Tibial nerve (tissue), 4 donors: Measurements from ENCODE around the gene DEGS1.

Experiments
- CTCF ChIP-seq, 5 experiments: fragments of 200-600 bp in 3 of 5; fragments of 450-650 bp in 2 of 5; sonication (generic) in 3 of 5; IDR thresholded peaks; one replicate each; pipeline ENCODE4 v1.5.1; 2016 to 2019; ENCODE audit warnings: antibody characterized with exemption in 5 of 5, mild to moderate bottlenecking in 3 of 5, moderate library complexity in 2 of 5
- EP300 ChIP-seq, 2 donors: sonication (generic); formaldehyde crosslinking; IDR thresholded peaks; one replicate each; pipeline ENCODE4 v1.6.1; 2017; ENCODE audit warnings: antibody characterized with exemption in 2 of 2, mild to moderate bottlenecking in 1 of 2
- POLR2A ChIP-seq, 2 donors: fragments of 450-650 bp; IDR thresholded peaks; one replicate each; pipeline ENCODE4 v1.6.1; 2017; ENCODE audit warnings: antibody characterized with exemption in 2 of 2, mild to moderate bottlenecking in 2 of 2, moderate library complexity in 2 of 2

GRCh38 chr1:224223819-224224714 is 41.0 kb downstream of the DEGS1 start:
- TF ChIP-seq CTCF (IDR thresholded peaks at IDR 0.05) (no peak), EP300 (IDR thresholded peaks at IDR 0.05) (no peak), POLR2A (IDR thresholded peaks at IDR 0.05) (no peak)
